GM10266 (cell line): ENCODE measurements around the gene WFDC13.
"Not testable (repeated sequence)": the region's sequence is repeated elsewhere in the genome, so short reads cannot be mapped to it uniquely, and the experiment has no call there.

ENCODE experiments used
- DNase-seq: peaks from one replicate; pipeline ENCODE4 v3.0.0; 2012; ENCODE audit errors: extremely low spot score
- CTCF ChIP-seq: IDR thresholded peaks from 2 replicates; pipeline ENCODE4 v1.5.1; 2012; ENCODE audit warnings: mild to moderate bottlenecking, low read depth; ENCODE audit not compliant: control insufficient read depth, insufficient read depth; ENCODE audit errors: missing control alignments

Gene WFDC13

GRCh38 chr20:45701104-45701503 is 734 bp upstream of the WFDC13 start:
- no peak for TF ChIP-seq CTCF
- no peak for DNase-seq

GRCh38 chr20:45704969-45705637 is 3.3 kb downstream of the WFDC13 start, which contains the start of gene WFDC10B:
Gene WFDC10B, minus strand, starts transcription at chr20:45705019. Its CDS starts 19,027 bp downstream, at chr20:45685992.
- DNase-seq = no peak
- no peak for TF ChIP-seq CTCF

- not testable (repeated sequence) for DNase-seq
These were observed 14.4 kb downstream of the WFDC13 start for GRCh38 chr20:45716141-45716688.

GRCh38 chr20:45722047-45722446 is 20.2 kb downstream of the WFDC13 start, which contains the start of gene SPINT4:
Gene SPINT4, plus strand, starts transcription at chr20:45722347. Its CDS starts 21 bp downstream, at chr20:45722368.
- DNase-seq = no peak
- no peak for TF ChIP-seq CTCF

GRCh38 chr20:45725134-45725533 is 23.3 kb downstream of the WFDC13 start:
- no peak for TF ChIP-seq CTCF
- no peak for DNase-seq

GRCh38 chr20:45727044-45727443 is 25.2 kb downstream of the WFDC13 start:
- TF ChIP-seq CTCF = no peak
- DNase-seq = no peak

- DNase-seq = no peak
- no peak for TF ChIP-seq CTCF
These were observed 30.4 kb downstream of the WFDC13 start for GRCh38 chr20:45732199-45732598.
